Activated CD8-positive, alpha-beta memory T cell treated with anti-CD3 and anti-CD28 coated beads for 4 hours (primary cell): ENCODE data around the gene FBXO22.
A peak's percentile ranks its signal among the peaks of the same experiment; 100 is the strongest.
"Not testable (repeated sequence)": the region's sequence is repeated elsewhere in the genome, so short reads cannot be mapped to it uniquely, and the experiment has no call there.

Experiments
- DNase-seq, 2 donors: peaks; one replicate each; pipeline ENCODE4 v3.0.0-alpha.2; 2020; ENCODE audit warnings: low read depth in 2 of 2

The FBXO22 gene

GRCh38 chr15:75903331-75904239 lies at the start of gene FBXO22:
Gene FBXO22 (plus strand): TSS chr15:75903878. CDS start chr15:75903964, 86 bp downstream.
- peak; percentile 71 to 76 for DNase-seq

GRCh38 chr15:75857886-75858285 lies 45.8 kb upstream of the FBXO22 start:
- DNase-seq = no peak

- no peak for DNase-seq
Observed at GRCh38 chr15:75861750-75862402, 41.8 kb upstream of the FBXO22 start.

- no peak for DNase-seq
Observed at GRCh38 chr15:75862796-75863195, 40.9 kb upstream of the FBXO22 start.

- no peak for DNase-seq
Observed at GRCh38 chr15:75864213-75865059, 39.2 kb upstream of the FBXO22 start.

- DNase-seq = not testable (repeated sequence)
Observed at GRCh38 chr15:75866045-75866444, 37.6 kb upstream of the FBXO22 start.

- no peak for DNase-seq
Observed at GRCh38 chr15:75866916-75867315, 36.8 kb upstream of the FBXO22 start.

- no peak for DNase-seq
Observed at GRCh38 chr15:75867449-75867848, 36.2 kb upstream of the FBXO22 start.

- no peak for DNase-seq
Observed at GRCh38 chr15:75868019-75868418, 35.7 kb upstream of the FBXO22 start.

- no peak for DNase-seq
Observed at GRCh38 chr15:75869446-75869845, 34.2 kb upstream of the FBXO22 start.

GRCh38 chr15:75871589-75871988 lies 32.1 kb upstream of the FBXO22 start:
- DNase-seq = not testable (repeated sequence)

GRCh38 chr15:75872403-75872990 lies 31.2 kb upstream of the FBXO22 start:
- DNase-seq = no peak

GRCh38 chr15:75884041-75884440 lies 19.6 kb upstream of the FBXO22 start:
- DNase-seq = no peak

GRCh38 chr15:75887178-75887577 lies 16.5 kb upstream of the FBXO22 start:
- no peak for DNase-seq

GRCh38 chr15:75891895-75892294 lies 11.8 kb upstream of the FBXO22 start:
- no peak for DNase-seq

- no peak for DNase-seq
Observed at GRCh38 chr15:75895731-75896130, 7.9 kb upstream of the FBXO22 start.

GRCh38 chr15:75900577-75900976 lies 3.1 kb upstream of the FBXO22 start:
- DNase-seq = no peak

GRCh38 chr15:75902129-75902557 lies 1.5 kb upstream of the FBXO22 start:
- no peak for DNase-seq

GRCh38 chr15:75905231-75905630 lies 1.6 kb downstream of the FBXO22 start:
- no peak for DNase-seq

- DNase-seq = not testable (repeated sequence)
Observed at GRCh38 chr15:75910355-75910754, 6.7 kb downstream of the FBXO22 start.

- no peak for DNase-seq
Observed at GRCh38 chr15:75916978-75917377, 13.3 kb downstream of the FBXO22 start.

GRCh38 chr15:75918135-75918534 lies 14.5 kb downstream of the FBXO22 start:
- no peak for DNase-seq
